ENCODE data around the gene WNK3.

WNK3 gene

DNA sequence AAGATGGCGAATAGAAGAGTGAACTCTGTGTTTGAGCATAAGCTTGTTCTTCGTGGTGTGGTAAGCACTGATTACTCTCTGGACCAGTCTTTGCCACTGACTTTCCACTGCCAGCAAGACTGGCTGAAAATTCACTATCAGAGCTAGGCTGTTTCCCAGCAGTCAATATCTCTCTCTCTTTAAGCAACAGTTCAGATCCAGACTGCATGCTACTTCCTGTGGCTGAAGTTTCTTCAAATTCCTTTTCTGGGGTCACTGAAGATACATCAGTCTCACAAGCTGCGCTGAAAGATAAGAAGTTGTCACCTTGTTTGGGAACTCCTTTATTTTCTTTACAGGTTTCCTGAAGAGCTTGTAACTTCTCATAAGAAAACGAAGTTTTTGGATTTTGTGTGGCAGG lies 120.8 kb downstream of the WNK3 start:
- no peak for DNase-seq

- DNase-seq: no peak
Measured at GRCh38 chrX:54230435-54231148, 127.3 kb downstream of the WNK3 start.

DNA sequence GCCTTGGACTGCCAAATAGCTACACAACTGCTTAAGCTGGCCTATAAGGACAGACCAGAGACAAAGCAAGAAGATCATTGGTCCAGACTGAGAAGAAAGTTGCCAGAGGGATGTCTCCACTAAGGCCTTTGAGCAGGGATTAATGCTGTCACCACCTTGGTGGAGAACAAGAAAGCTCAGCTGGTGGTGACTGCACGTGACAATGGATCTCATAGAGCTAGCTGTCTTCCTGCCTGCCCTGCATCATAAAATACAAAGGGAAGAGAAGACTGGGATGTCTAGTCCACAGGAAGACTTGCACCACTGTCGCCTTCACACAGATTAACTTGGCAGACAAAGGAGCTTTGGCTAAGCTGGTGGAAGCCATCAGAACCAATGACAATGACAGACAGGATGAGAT lies 134.3 kb downstream of the WNK3 start:
- DNase-seq: no peak

DNA sequence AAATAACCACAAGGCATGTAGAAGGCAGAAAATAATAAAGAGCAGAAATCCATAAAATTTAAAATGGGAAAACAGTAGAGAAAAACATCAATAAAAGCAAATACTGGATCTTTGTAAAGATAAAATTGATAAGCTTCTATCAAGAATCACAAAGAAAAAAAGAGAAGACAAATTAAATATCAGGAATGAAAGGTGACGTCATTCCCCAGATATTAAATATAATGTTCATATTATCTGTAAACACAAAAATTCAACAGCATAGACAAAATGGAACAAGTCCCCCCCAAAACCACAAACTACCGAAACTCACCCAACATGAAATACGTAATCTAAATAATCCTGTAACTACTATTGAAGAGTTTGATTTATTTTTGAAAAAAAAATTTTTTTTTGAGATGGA lies 144.2 kb downstream of the WNK3 start:
- no peak for DNase-seq

GRCh38 chrX:54208531-54208930 lies 149.3 kb downstream of the WNK3 start:
- DNase-seq: no peak

DNA sequence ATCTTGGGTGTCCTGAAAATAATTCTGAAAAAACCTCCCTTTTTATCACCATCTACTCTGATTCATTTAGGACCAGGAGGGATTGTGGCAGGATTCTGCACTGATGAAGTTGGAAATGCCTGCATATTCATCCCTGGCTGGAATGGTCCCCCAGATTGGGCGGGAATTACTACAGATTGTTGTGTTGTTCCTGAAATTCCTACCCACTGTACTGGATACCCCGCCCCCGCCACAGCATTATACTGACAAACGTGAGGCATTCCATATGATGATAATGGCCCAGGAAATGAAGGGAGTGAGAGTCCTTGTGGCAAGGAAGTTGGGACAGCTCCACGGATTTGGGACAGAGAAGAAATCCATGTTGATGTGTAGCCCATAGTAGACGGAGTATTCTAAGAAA lies 159.6 kb downstream of the WNK3 start:
- no peak for DNase-seq

- DNase-seq: no peak
Measured at GRCh38 chrX:54194982-54195588, 162.8 kb downstream of the WNK3 start.

- no peak for DNase-seq
Measured at GRCh38 chrX:54193085-54193821, 164.6 kb downstream of the WNK3 start.

DNA sequence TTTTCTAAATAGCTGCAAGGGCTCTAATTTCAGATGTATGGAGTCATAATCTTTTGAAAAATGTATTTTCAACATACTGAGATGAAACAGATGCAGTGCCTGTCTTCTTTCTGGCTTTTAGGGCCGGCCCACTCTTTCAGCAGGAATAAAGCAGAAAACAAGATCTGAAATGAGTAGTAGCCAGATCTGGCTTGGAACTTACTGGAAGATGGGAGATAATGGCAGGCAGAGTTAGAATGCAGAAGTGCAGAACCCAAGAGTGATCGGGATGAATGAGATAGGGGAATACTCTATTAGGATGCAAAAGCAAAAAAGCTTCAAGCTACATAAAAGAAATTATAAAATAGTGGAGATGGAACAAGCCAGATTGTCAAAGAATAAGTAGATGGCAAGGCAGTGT lies 173.4 kb downstream of the WNK3 start:
- no peak for DNase-seq

- DNase-seq: peak; percentile 66
Measured at GRCh38 chrX:54182864-54183613, 174.8 kb downstream of the WNK3 start, which contains the start of gene FAM120C. FAM120C (minus strand) TSS chrX:54183254; CDS start chrX:54183198, 56 bp downstream.

GRCh38 chrX:54182194-54182863 lies 175.5 kb downstream of the WNK3 start:
- peak; percentile 1 for DNase-seq

- DNase-seq: peak; percentile 1
Measured at GRCh38 chrX:54181202-54181953, 176.5 kb downstream of the WNK3 start.

DNA sequence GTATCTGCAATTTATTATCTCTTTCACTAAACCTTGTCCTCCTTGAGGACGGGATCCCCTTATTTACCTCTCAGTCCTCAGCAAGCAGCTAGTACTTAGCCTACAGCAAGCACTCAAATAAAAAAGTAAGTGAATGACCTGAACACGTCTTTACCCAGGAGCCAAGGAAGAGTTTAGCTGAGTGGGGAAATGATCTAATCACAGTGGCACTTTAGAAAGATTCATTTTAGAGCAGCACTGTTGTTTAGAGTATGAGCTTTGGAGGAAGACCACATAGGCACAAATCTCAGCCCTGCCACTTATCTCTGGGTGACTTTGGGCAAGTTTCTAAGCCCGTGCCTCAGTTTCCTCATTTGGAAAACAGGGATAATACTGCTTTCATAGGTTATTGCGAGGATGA lies 177.4 kb downstream of the WNK3 start:
- no peak for DNase-seq

DNA sequence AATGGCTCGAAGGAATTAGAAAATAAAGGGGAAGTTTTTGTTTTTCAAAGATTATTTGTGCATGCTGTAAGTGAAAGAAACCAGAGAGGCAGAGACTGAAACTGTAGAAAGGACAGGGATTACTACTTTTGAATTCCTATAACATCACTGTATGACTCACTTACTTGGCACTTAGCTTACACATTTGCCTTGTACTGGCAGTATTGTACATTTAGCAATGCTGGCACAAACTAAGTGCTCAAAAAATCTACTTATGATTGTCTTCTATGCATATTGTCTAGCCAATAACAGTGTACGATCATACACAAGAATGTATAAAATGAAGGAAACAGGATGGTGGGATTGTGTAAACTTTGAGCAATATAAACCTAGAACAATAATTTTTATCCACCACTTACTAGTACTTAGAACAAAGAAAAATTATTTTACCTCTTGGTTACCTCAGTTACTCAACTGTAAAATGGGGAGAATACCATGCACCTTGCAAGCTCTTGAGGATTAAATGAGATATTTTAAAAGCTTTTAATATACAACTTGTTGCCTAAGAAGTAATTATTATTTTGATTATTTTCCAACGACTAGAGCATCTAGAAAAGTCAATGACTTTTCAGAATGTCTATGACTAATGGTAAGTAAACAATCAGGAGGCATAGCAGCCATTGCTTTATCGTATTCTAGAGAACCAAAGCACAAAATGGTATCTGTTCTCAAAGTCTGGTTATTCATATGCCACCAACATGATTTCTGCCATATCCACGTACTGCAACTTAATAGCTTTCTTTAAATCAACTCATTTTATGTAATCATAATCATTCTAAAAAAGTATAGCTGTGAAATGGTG lies 179.5 kb downstream of the WNK3 start:
- no peak for DNase-seq

- no peak for DNase-seq
Measured at GRCh38 chrX:54177306-54177705, 180.5 kb downstream of the WNK3 start.

DNA sequence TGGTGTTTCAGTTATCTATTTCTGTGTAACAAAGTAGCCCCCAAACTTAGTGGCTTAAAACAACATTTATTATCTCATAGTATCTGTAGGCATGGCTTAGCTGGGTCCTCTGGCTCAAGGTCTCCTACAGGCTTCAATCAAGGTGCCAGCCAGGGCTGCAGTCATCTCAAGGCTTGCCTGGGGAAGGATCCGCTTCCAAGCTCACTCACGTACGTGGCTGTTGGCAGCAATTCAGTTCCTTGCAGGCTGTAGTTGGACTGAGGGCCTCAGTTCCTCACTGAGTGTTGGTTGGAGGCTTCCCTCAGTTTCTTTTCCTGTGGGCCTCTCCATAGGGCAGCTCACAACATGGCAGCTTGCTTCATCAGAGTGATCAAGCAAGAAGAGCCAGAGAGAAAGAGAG lies 184.1 kb downstream of the WNK3 start:
- DNase-seq: no peak

DNA sequence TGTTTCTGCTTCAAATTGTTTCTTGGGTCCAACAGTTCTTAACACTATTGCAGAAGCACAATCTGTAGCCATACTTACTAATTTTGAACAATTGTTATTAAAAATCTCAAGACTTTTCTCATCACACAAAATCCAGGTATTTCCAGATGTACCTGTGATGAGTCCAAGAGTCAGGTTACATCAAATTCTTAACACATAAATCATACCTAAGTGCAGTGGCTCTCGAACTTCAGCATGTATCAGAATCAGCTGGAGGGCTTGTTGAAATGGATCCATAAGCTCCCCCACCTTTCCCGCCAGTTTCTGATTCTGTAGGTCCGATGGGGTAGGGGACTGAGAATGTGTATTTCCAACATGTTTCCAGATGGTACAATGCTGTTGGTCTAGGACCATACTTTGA lies 185.4 kb downstream of the WNK3 start:
- DNase-seq: no peak

DNA sequence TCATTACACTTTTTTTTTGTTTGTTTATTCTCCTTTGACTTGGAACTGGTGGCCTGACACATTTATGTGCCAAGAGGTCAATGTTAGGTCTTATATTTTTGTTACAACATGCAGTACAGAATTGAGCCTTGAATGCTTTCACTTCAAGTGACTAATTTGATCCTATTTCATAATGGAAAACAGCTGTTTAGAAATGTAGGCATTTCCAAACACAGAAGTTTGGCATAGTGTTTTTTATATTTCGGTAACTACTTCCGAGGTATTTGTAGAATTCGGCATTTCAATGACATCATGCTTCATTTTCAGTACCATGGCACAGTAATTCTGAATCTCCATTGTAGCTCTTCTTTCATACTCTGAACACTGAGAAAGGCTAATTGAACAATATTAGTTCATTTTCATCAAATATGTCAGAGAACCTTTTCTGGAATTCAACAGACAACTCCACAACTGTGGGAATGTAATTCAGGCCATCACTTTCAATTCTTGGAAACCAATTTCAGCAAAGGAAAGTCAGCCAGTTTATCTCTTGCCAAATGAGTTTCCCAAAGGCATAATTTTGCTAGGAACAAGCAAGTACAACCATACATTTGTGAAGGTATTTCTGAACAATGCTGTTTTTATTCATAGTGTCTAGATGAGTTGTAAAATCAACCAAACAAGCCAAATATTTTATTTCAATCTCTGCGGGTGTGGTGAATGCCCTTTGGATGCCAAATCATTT lies 186.2 kb downstream of the WNK3 start:
- no peak for DNase-seq

DNA sequence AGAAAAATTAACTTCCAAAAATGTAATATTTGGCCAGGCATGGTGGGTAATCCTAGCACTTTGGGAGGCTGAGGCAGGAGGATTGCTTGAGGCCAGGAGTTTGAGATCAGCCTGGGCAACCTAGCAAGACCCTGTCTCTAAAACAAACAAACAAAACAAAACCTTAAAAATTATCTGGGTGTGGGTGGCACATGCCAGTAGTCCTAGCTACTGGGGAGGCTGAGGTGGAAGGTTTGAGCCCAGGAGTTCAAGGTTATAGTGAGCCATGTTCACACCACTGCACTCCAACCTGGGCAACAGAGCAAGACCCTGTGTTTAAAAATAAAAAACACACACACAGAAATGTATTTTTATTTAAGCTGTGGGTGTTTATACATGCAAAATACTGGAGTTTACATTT lies 186.8 kb downstream of the WNK3 start:
- no peak for DNase-seq

- DNase-seq: no peak
Measured at GRCh38 chrX:54166915-54167314, 190.9 kb downstream of the WNK3 start.
